ENCODE measurements around the gene ACVR1B. TPM values are rescaled to one million over a fixed set of nuclear protein-coding genes. Genes with fewer than 3 reads are reported as not detected.
A peak's percentile ranks its signal among the peaks of the same experiment; 100 is the strongest.

The ACVR1B gene
- total and polyA plus RNA-seq, 9 of the 15 experiments (the other 6 are each of a cell fraction or from before 2014, with no cell fraction given), result 0.97 to 15.1 (median 6.8) TPM

DNA sequence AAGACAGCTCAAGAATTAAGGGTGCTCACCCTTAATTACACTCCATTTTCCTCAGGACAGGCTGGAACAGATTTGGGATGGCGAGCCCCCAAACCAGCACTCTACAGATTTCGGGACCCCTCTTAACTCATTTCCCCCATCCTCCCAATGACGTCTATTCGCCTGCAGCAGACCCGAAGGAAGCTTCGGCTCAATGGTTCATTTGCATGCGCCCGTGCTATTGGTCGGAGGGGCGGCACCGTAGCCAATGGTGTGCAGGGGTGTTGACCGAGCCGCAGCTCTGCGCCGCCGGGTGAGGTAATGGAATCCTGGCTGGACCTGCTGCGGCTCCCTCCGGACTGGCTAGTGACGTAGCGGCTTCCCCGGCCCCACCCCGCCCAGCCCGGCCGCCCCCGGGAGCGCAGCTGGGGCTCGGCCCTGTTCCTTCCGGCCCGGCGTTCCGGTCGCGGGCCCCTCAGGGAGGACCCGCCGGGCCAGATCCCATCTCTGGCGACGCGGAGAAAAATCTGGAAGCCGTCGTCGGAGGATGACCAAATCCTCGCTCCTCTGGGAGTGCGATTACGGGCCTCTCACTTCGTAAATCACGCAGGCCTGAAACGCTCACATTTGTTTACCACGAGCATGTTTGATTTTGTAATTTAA lies 81.4 kb downstream of the ACVR1B start (continued):
- TF ChIP-seq ETV1 (tag; conservative IDR thresholded peaks at IDR 0.05; ENCODE audit: low read depth) (peak; percentile 86), SP1 (CRISPR knock-in tag; IDR thresholded peaks at IDR 0.05) (peak; percentile 28; the same call in 1 of the 2 replicates), ATF6 (CRISPR knock-in tag; IDR thresholded peaks at IDR 0.05) (no peak), RB1 (IDR thresholded peaks at IDR 0.05; ENCODE audit: low read depth) (peak; percentile 47; the same call in 1 of the 2 replicates), CCNT2 (IDR thresholded peaks at IDR 0.05; ENCODE audit: borderline replicate concordance, extremely low read depth, insufficient read length, low read depth, low read length) (peak; percentile 78), TRIM28 (IDR thresholded peaks at IDR 0.05) (no peak), CHD2 (IDR thresholded peaks at IDR 0.05; ENCODE audit: low read depth, low read length) (peak; percentile 57), RBFOX2 (IDR thresholded peaks at IDR 0.05; ENCODE audit: low read depth, low read length) (peak; percentile 71), RBM22 (IDR thresholded peaks at IDR 0.05; ENCODE audit: low read depth, low read length, poor library complexity, severe bottlenecking) (no peak), ZNF134 (CRISPR knock-in tag; conservative IDR thresholded peaks at IDR 0.05) (no peak), ETV5 (CRISPR knock-in tag; IDR thresholded peaks at IDR 0.05; ENCODE audit: low read depth) (peak; percentile 84), ZFP36 (IDR thresholded peaks at IDR 0.05; ENCODE audit: low read depth, low read length, partially characterized antibody) (no peak), ATF1 (CRISPR knock-in tag; IDR thresholded peaks at IDR 0.05) (no peak), ATF1 (tag; IDR thresholded peaks at IDR 0.05) (peak; percentile 91), KDM4B (IDR thresholded peaks at IDR 0.05; ENCODE audit: borderline replicate concordance in 2 of 2, low read depth in 1 of 2) (no peak), ADNP (tag; IDR thresholded peaks at IDR 0.05) (no peak), SMAD4 (CRISPR knock-in tag; conservative IDR thresholded peaks at IDR 0.05) (peak; percentile 77), FOS (IDR thresholded peaks at IDR 0.05; ENCODE audit: extremely low read depth, insufficient read length) (peak; percentile 63), SRSF9 (IDR thresholded peaks at IDR 0.05; ENCODE audit: borderline replicate concordance, low read depth, low read length) (no peak), POLR2AphosphoS2 (IDR thresholded peaks at IDR 0.05; ENCODE audit: low read length) (no peak), ERF (CRISPR knock-in tag; IDR thresholded peaks at IDR 0.05) (no peak), TBL1XR1 (IDR thresholded peaks at IDR 0.05; ENCODE audit: low read length in 2 of 2) (peak in 1 of 2 experiments; percentile 9; a peak in 1 of 4 replicates), ZBED1 (IDR thresholded peaks at IDR 0.05) (no peak), TCF3 (CRISPR knock-in tag; IDR thresholded peaks at IDR 0.05) (no peak)
- TF ChIP-seq, protein P1, sequence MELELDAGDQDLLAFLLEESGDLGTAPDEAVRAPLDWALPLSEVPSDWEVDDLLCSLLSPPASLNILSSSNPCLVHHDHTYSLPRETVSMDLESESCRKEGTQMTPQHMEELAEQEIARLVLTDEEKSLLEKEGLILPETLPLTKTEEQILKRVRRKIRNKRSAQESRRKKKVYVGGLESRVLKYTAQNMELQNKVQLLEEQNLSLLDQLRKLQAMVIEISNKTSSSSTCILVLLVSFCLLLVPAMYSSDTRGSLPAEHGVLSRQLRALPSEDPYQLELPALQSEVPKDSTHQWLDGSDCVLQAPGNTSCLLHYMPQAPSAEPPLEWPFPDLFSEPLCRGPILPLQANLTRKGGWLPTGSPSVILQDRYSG (tag; conservative IDR thresholded peaks at IDR 0.05; ENCODE audit: low read depth), result 0 out of 2 replicates have a peak, but pooled peaks have one; percentile 34
- TF ChIP-seq, protein P2, sequence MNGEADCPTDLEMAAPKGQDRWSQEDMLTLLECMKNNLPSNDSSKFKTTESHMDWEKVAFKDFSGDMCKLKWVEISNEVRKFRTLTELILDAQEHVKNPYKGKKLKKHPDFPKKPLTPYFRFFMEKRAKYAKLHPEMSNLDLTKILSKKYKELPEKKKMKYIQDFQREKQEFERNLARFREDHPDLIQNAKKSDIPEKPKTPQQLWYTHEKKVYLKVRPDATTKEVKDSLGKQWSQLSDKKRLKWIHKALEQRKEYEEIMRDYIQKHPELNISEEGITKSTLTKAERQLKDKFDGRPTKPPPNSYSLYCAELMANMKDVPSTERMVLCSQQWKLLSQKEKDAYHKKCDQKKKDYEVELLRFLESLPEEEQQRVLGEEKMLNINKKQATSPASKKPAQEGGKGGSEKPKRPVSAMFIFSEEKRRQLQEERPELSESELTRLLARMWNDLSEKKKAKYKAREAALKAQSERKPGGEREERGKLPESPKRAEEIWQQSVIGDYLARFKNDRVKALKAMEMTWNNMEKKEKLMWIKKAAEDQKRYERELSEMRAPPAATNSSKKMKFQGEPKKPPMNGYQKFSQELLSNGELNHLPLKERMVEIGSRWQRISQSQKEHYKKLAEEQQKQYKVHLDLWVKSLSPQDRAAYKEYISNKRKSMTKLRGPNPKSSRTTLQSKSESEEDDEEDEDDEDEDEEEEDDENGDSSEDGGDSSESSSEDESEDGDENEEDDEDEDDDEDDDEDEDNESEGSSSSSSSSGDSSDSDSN (IDR thresholded peaks at IDR 0.05; ENCODE audit: borderline replicate concordance in 1 of 2, low read depth in 2 of 2, low read length in 2 of 2), result peak; percentile 52 to 81; a peak in 1 of 4 replicates
